Measurements from ENCODE around the gene ARNT2.
A peak's percentile ranks its signal among the peaks of the same experiment; 100 is the strongest.

ARNT2 gene

GRCh38 chr15:80436511-80437307, 32.5 kb downstream of the ARNT2 start:
- Histone ChIP-seq H3K27me3 (no peaks in the 10 kb centered on the region), H3K9ac (no peak overlapping the region), H4K20me1 (peaks cover 15% of the 10 kb centered on the region), H3K4me2 (peak overlapping the region; percentile 27; the same call in 1 of the 2 replicates), H3K27ac (no peak overlapping the region), H3K4me3 (no peak overlapping the region), H3K4me1 (peaks cover 7% of the 10 kb centered on the region), H3K36me3 (no peaks in the 10 kb centered on the region), H3K9me3 (no peaks in the 10 kb centered on the region)
- TF ChIP-seq Cebpa-rat (IDR thresholded peaks at IDR 0.05) = no peak

- TF ChIP-seq Cebpa-rat (IDR thresholded peaks at IDR 0.05) = no peak
- Histone ChIP-seq H3K27me3 (no peaks in the 10 kb centered on the region), H3K36me3 (no peaks in the 10 kb centered on the region), H3K4me1 (peaks cover 7% of the 10 kb centered on the region), H4K20me1 (peaks cover 17% of the 10 kb centered on the region), H3K9me3 (no peaks in the 10 kb centered on the region), H3K4me2 (no peak overlapping the region), H3K27ac (no peak overlapping the region), H3K4me3 (no peak overlapping the region), H3K9ac (no peak overlapping the region)
Measured at GRCh38 chr15:80437334-80437891, 33.2 kb downstream of the ARNT2 start.

- H3K27me3 ChIP-seq = no peaks in the 10 kb centered on the region
- H3K4me2 ChIP-seq = no peak overlapping the region
- H4K20me1 ChIP-seq = peaks cover 20% of the 10 kb centered on the region
- TF ChIP-seq Cebpa-rat (IDR thresholded peaks at IDR 0.05) = no peak
- H3K27ac ChIP-seq = no peak overlapping the region
- peaks cover 7% of the 10 kb centered on the region for H3K4me1 ChIP-seq
- H3K4me3 ChIP-seq = no peak overlapping the region
- H3K9me3 ChIP-seq = no peaks in the 10 kb centered on the region
- no peak overlapping the region for H3K9ac ChIP-seq
- no peaks in the 10 kb centered on the region for H3K36me3 ChIP-seq
Measured at GRCh38 chr15:80439140-80439539, 35.0 kb downstream of the ARNT2 start.

GRCh38 chr15:80440024-80440423, 35.8 kb downstream of the ARNT2 start:
- no peak for TF ChIP-seq Cebpa-rat (IDR thresholded peaks at IDR 0.05)
- Histone ChIP-seq H3K4me1 (peaks cover 7% of the 10 kb centered on the region), H3K27ac (no peak overlapping the region), H3K9me3 (no peaks in the 10 kb centered on the region), H3K27me3 (no peaks in the 10 kb centered on the region), H3K36me3 (no peaks in the 10 kb centered on the region), H3K9ac (no peak overlapping the region), H4K20me1 (peaks cover 20% of the 10 kb centered on the region), H3K4me3 (no peak overlapping the region), H3K4me2 (no peak overlapping the region)

- TF ChIP-seq Cebpa-rat (IDR thresholded peaks at IDR 0.05) = no peak
- Histone ChIP-seq H3K9me3 (no peaks in the 10 kb centered on the region), H3K9ac (no peak overlapping the region), H3K27ac (no peak overlapping the region), H3K36me3 (no peaks in the 10 kb centered on the region), H3K4me3 (no peak overlapping the region), H3K4me1 (peaks cover 6% of the 10 kb centered on the region), H3K4me2 (no peak overlapping the region), H4K20me1 (peaks cover 20% of the 10 kb centered on the region), H3K27me3 (no peaks in the 10 kb centered on the region)
Measured at GRCh38 chr15:80441041-80441440, 36.9 kb downstream of the ARNT2 start.

- Histone ChIP-seq H3K27me3 (no peaks in the 10 kb centered on the region), H3K36me3 (no peaks in the 10 kb centered on the region), H4K20me1 (peaks cover 20% of the 10 kb centered on the region), H3K9ac (no peak overlapping the region), H3K4me2 (no peak overlapping the region), H3K4me3 (no peak overlapping the region), H3K9me3 (no peaks in the 10 kb centered on the region), H3K4me1 (no peaks in the 10 kb centered on the region), H3K27ac (no peak overlapping the region)
- no peak for TF ChIP-seq Cebpa-rat (IDR thresholded peaks at IDR 0.05)
Measured at GRCh38 chr15:80441714-80442113, 37.5 kb downstream of the ARNT2 start.

- Histone ChIP-seq H3K27ac (no peak overlapping the region), H3K4me2 (no peak overlapping the region), H3K4me3 (no peak overlapping the region), H3K4me1 (no peaks in the 10 kb centered on the region), H3K27me3 (no peaks in the 10 kb centered on the region), H3K36me3 (no peaks in the 10 kb centered on the region), H3K9me3 (no peaks in the 10 kb centered on the region), H4K20me1 (peaks cover 20% of the 10 kb centered on the region), H3K9ac (no peak overlapping the region)
- no peak for TF ChIP-seq Cebpa-rat (IDR thresholded peaks at IDR 0.05)
Measured at GRCh38 chr15:80442728-80443403, 38.7 kb downstream of the ARNT2 start.

- no peak overlapping the region for H3K4me3 ChIP-seq
- H4K20me1 ChIP-seq = peaks cover 20% of the 10 kb centered on the region
- TF ChIP-seq Cebpa-rat (IDR thresholded peaks at IDR 0.05) = no peak
- no peak overlapping the region for H3K9ac ChIP-seq
- no peaks in the 10 kb centered on the region for H3K4me1 ChIP-seq
- no peaks in the 10 kb centered on the region for H3K9me3 ChIP-seq
- no peaks in the 10 kb centered on the region for H3K36me3 ChIP-seq
- H3K27me3 ChIP-seq = no peaks in the 10 kb centered on the region
- H3K27ac ChIP-seq = no peak overlapping the region
- H3K4me2 ChIP-seq = no peak overlapping the region
Measured at GRCh38 chr15:80444680-80445251, 40.6 kb downstream of the ARNT2 start.

- H3K4me2 ChIP-seq = no peak overlapping the region
- H3K4me3 ChIP-seq = no peak overlapping the region
- H3K4me1 ChIP-seq = no peaks in the 10 kb centered on the region
- H4K20me1 ChIP-seq = peaks cover 16% of the 10 kb centered on the region
- no peaks in the 10 kb centered on the region for H3K9me3 ChIP-seq
- no peak overlapping the region for H3K27ac ChIP-seq
- no peak for TF ChIP-seq Cebpa-rat (IDR thresholded peaks at IDR 0.05)
- no peaks in the 10 kb centered on the region for H3K36me3 ChIP-seq
- no peaks in the 10 kb centered on the region for H3K27me3 ChIP-seq
- H3K9ac ChIP-seq = no peak overlapping the region
Measured at GRCh38 chr15:80445300-80446041, 41.3 kb downstream of the ARNT2 start.
